CD14-positive monocyte (primary cell): ENCODE results near the gene CPT1A. TPM values are rescaled to one million over a fixed set of nuclear protein-coding genes. Genes with fewer than 3 reads are reported as not detected.

ENCODE experiments used
- DNase-seq, 3 donors: peaks; one replicate each; pipeline ENCODE4 v3.0.0-alpha.2; 2011 to 2022
- H2AFZ ChIP-seq: 2 replicates; pipeline ENCODE4 v1.6.0; 2012; ENCODE audit warnings: mild to moderate bottlenecking, low read depth, low read length, inconsistent platforms; ENCODE audit not compliant: insufficient read depth, poor library complexity, severe bottlenecking
- H3K27ac ChIP-seq, 2 donors: 1 replicate in 1 of 2; 2 replicates in 1 of 2; pipeline ENCODE4 v1.5.1; 2012 to 2013; ENCODE audit warnings: low read length in 2 of 2, control low read depth in 1 of 2, inconsistent platforms in 1 of 2, low read depth in 1 of 2, mild to moderate bottlenecking in 1 of 2
- H3K27me3 ChIP-seq, 2 donors: one replicate each; pipeline versions ENCODE4 v1.6.0 to v1.6.1; 2011 to 2013; ENCODE audit warnings: low read length in 2 of 2; ENCODE audit not compliant: control insufficient read depth in 2 of 2, insufficient read depth in 2 of 2
- H3K36me3 ChIP-seq, 2 donors: replicated peaks in 1 of 2; 1 replicate in 1 of 2; 2 replicates in 1 of 2; pipeline versions ENCODE4 v1.5.1 to v1.6.1; 2012 to 2013; ENCODE audit warnings: low read length in 2 of 2, control low read depth in 1 of 2, inconsistent platforms in 1 of 2, mild to moderate bottlenecking in 1 of 2; ENCODE audit not compliant: insufficient read depth in 2 of 2, control insufficient read depth in 1 of 2
- H3K4me1 ChIP-seq, 2 donors: 1 replicate in 1 of 2; 2 replicates in 1 of 2; pipeline versions ENCODE4 v1.5.1 to v1.6.1; 2012 to 2013; ENCODE audit warnings: low read length in 2 of 2, control low read depth in 1 of 2, inconsistent platforms in 1 of 2, mild to moderate bottlenecking in 1 of 2, moderate library complexity in 1 of 2; ENCODE audit not compliant: insufficient read depth in 2 of 2, control insufficient read depth in 1 of 2
- H3K4me2 ChIP-seq: replicated peaks from 2 replicates; pipeline ENCODE3; 2012; ENCODE audit warnings: low read length, moderate library complexity, mild to moderate bottlenecking; ENCODE audit not compliant: poor library complexity, severe bottlenecking; ENCODE audit errors: extremely low read depth
- H3K4me3 ChIP-seq, 3 experiments: fragments of 200-600 bp in 1 of 3; sonication (generic) in 1 of 3; replicated peaks in 1 of 3; 1 replicate in 2 of 3; 2 replicates in 1 of 3; pipeline ENCODE4 v1.5.1; 2011 to 2013; ENCODE audit warnings: low read length in 3 of 3, mild to moderate bottlenecking in 3 of 3, control low read depth in 2 of 3, low read depth in 2 of 3, inconsistent platforms in 1 of 3, moderate library complexity in 1 of 3
- H3K79me2 ChIP-seq: 2 replicates; pipeline ENCODE4 v1.6.0; 2012; ENCODE audit warnings: mild to moderate bottlenecking, control low read depth, inconsistent platforms, low read length, moderate library complexity; ENCODE audit not compliant: insufficient read depth
- H3K9ac ChIP-seq: 2 replicates; pipeline ENCODE4 v1.6.0; 2017; ENCODE audit warnings: low read length, mild to moderate bottlenecking; ENCODE audit not compliant: insufficient read depth, poor library complexity, severe bottlenecking
- H3K9me3 ChIP-seq, 2 donors: replicated peaks in 1 of 2; 1 replicate in 1 of 2; 2 replicates in 1 of 2; pipeline versions ENCODE4 v1.5.1 to v1.6.1; 2012 to 2013; ENCODE audit warnings: low read length in 2 of 2, control low read depth in 1 of 2; ENCODE audit not compliant: control insufficient read depth in 1 of 2, insufficient read depth in 1 of 2
- H4K20me1 ChIP-seq: 2 replicates; pipeline ENCODE4 v1.6.0; 2012; ENCODE audit warnings: mild to moderate bottlenecking, low read length, control low read depth, moderate library complexity; ENCODE audit not compliant: insufficient read depth
- H3K27ac Mint-ChIP-seq, 7 donors: one replicate each; pipeline ENCODE4 v1.8.0; 2020; ENCODE audit warnings: mild to moderate bottlenecking in 7 of 7, mixed read lengths in 7 of 7, moderate library complexity in 6 of 7, inconsistent platforms in 2 of 7
- H3K27me3 Mint-ChIP-seq, 3 donors: one replicate each; pipeline ENCODE4 v1.8.0; 2021 to 2022; ENCODE audit warnings: low read depth in 3 of 3, mild to moderate bottlenecking in 3 of 3, mixed read lengths in 3 of 3, moderate library complexity in 3 of 3, inconsistent platforms in 1 of 3
- H3K36me3 Mint-ChIP-seq, 2 donors: one replicate each; pipeline ENCODE4 v1.8.0; 2020; ENCODE audit warnings: mixed read lengths in 2 of 2, inconsistent platforms in 1 of 2, mild to moderate bottlenecking in 1 of 2
- H3K4me1 Mint-ChIP-seq: one replicate; pipeline ENCODE4 v1.8.0; 2020; ENCODE audit warnings: mild to moderate bottlenecking, mixed read lengths
- H3K4me3 Mint-ChIP-seq, 2 donors: one replicate each; pipeline ENCODE4 v1.8.0; 2020; ENCODE audit warnings: mild to moderate bottlenecking in 2 of 2, mixed read lengths in 2 of 2, moderate library complexity in 1 of 2
- H3K9me3 Mint-ChIP-seq, 7 donors: one replicate each; pipeline ENCODE4 v1.8.0; 2020 to 2022; ENCODE audit warnings: mixed read lengths in 7 of 7, mild to moderate bottlenecking in 6 of 7, moderate library complexity in 6 of 7, inconsistent platforms in 2 of 7
- CTCF ChIP-seq: fragments of 200-600 bp; IDR thresholded peaks from one replicate; pipeline ENCODE4 v1.8.0; 2022; ENCODE audit warnings: antibody characterized with exemption, mild to moderate bottlenecking
- WGBS: methylation state at CpG from one replicate; pipeline ENCODE4 v1.1.5; 2013; ENCODE audit warnings: missing lambda C conversion rate; ENCODE audit not compliant: insufficient coverage; 5-methylcytosine and 5-hydroxymethylcytosine counted together
- intact Hi-C, 2 donors: fragments of 100-400 bp; cut with micrococcal nuclease; formaldehyde crosslinking; loops; one replicate each; pipeline versions ENCODE4 v1.15.0 to v1.15.1; 2023
- polyA plus RNA-seq, 3 donors: library from polyadenylated mRNA; depleted of rRNA in 1 of 3; unstranded in 2 of 3; stranded (reverse) in 1 of 3; fragments of 300-500 nt in 2 of 3; fragments of >200 nt in 1 of 3; fragmentation: Illumina TruSeq in 2 of 3; gene quantifications; 1 replicate in 2 of 3; 2 replicates in 1 of 3; pipeline ENCODE4 v1.2.3, GENCODE V29; 2012 to 2021

CPT1A gene
- polyA plus RNA-seq, 3 donors = 5.6 to 42.5 (median 7.0) TPM

- Mint-ChIP-seq H3K4me1 (no peaks in the 10 kb centered on the region), H3K27me3 (peaks cover 0 to 1% (median 0%) of the 10 kb centered on the region in 3 donors), H3K4me3 (no peak overlapping the region), H3K36me3 (peaks cover 0 to 2% of the 10 kb centered on the region in 2 donors), H3K27ac (peak overlapping the region in 2 of 7 donors; percentile 4 to 6), H3K9me3 (peaks cover 0 to 1% (median 0%) of the 10 kb centered on the region in 7 donors)
- no peaks in the 10 kb centered on the region for H3K79me2 ChIP-seq
- no peaks in the 10 kb centered on the region for H4K20me1 ChIP-seq
- H3K27me3 ChIP-seq = no peaks in the 10 kb centered on the region
- H3K9ac ChIP-seq = no peak overlapping the region
- no peak for TF ChIP-seq CTCF
- no peaks in the 10 kb centered on the region for H3K4me1 ChIP-seq
- no peak overlapping the region for H3K27ac ChIP-seq
- H3K36me3 ChIP-seq = no peaks in the 10 kb centered on the region
- H3K4me2 ChIP-seq = no peak overlapping the region
- 94% methylated on average over 8 of the region's 13 CpGs for WGBS
- intact Hi-C loops = no loop called here
- no peak for DNase-seq
- H3K4me3 ChIP-seq = no peak overlapping the region
- no peak overlapping the region for H2AFZ ChIP-seq
- H3K9me3 ChIP-seq = no peaks in the 10 kb centered on the region
These were observed 40.7 kb upstream of the CPT1A start for GRCh38 chr11:68882391-68882790.

- Histone ChIP-seq H3K4me1 (no peaks in the 10 kb centered on the region), H3K27ac (no peak overlapping the region), H3K4me3 (no peak overlapping the region), H3K36me3 (no peaks in the 10 kb centered on the region), H3K79me2 (no peaks in the 10 kb centered on the region), H3K27me3 (no peaks in the 10 kb centered on the region), H4K20me1 (no peaks in the 10 kb centered on the region), H3K9me3 (no peaks in the 10 kb centered on the region), H3K9ac (no peak overlapping the region), H3K4me2 (no peak overlapping the region), H2AFZ (no peak overlapping the region)
- intact Hi-C loops = no loop called here
- H3K27me3 Mint-ChIP-seq = peaks cover 0 to 2% (median 1%) of the 10 kb centered on the region in 3 donors
- no peak overlapping the region for H3K4me3 Mint-ChIP-seq
- no peak for DNase-seq
- H3K9me3 Mint-ChIP-seq = peaks cover 0 to 1% (median 0%) of the 10 kb centered on the region in 7 donors
- no peak overlapping the region for H3K27ac Mint-ChIP-seq
- no peak for TF ChIP-seq CTCF
- WGBS = 100% methylated on average over 1 of the region's 2 CpGs
- peaks cover 0 to 2% of the 10 kb centered on the region in 2 donors for H3K36me3 Mint-ChIP-seq
- H3K4me1 Mint-ChIP-seq = no peaks in the 10 kb centered on the region
These were observed 39.6 kb upstream of the CPT1A start for GRCh38 chr11:68881320-68881719.
